ENCODE measurements around the gene NUFIP2.

DNA sequence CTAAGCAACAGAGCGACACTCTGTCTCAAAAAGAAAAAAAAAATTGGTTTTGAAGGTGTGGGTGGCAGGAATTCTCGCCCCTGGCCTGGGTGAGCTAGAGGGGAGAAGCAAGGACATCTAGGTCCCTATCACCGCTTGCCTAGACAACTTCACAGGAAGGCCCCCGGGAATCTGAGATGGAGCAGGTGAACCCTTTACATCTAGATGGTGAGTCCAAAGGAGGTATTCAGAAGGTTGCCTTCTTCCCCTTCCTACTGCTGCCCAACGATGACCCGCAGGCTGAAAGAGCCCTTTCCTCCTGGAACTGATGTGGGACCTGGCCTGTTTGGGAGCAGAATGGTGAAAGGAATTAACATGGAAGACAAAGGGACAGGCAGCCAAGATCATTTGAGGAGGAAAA lies 48.5 kb downstream of the NUFIP2 start:
- TF ChIP-seq, protein P1, sequence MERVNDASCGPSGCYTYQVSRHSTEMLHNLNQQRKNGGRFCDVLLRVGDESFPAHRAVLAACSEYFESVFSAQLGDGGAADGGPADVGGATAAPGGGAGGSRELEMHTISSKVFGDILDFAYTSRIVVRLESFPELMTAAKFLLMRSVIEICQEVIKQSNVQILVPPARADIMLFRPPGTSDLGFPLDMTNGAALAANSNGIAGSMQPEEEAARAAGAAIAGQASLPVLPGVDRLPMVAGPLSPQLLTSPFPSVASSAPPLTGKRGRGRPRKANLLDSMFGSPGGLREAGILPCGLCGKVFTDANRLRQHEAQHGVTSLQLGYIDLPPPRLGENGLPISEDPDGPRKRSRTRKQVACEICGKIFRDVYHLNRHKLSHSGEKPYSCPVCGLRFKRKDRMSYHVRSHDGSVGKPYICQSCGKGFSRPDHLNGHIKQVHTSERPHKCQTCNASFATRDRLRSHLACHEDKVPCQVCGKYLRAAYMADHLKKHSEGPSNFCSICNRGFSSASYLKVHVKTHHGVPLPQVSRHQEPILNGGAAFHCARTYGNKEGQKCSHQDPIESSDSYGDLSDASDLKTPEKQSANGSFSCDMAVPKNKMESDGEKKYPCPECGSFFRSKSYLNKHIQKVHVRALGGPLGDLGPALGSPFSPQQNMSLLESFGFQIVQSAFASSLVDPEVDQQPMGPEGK (CRISPR knock-in tag; IDR thresholded peaks at IDR 0.05; ENCODE audit: borderline replicate concordance): no peak
- TF ChIP-seq ZC3H10 (CRISPR knock-in tag; IDR thresholded peaks at IDR 0.05): no peak
- TF ChIP-seq CSRNP3 (CRISPR knock-in tag; IDR thresholded peaks at IDR 0.05): no peak
- no peak for TF ChIP-seq BACH2 (CRISPR knock-in tag; IDR thresholded peaks at IDR 0.05; ENCODE audit: borderline replicate concordance)
- TF ChIP-seq POU6F1 (CRISPR knock-in tag; IDR thresholded peaks at IDR 0.05; ENCODE audit: borderline replicate concordance, low read depth): no peak
- no peak for TF ChIP-seq RARB (CRISPR knock-in tag; IDR thresholded peaks at IDR 0.05)
- no peak for TF ChIP-seq CREB5 (CRISPR knock-in tag; IDR thresholded peaks at IDR 0.05; ENCODE audit: low read depth)
- no peak for TF ChIP-seq ISL1 (CRISPR knock-in tag; IDR thresholded peaks at IDR 0.05)
- TF ChIP-seq TCF4 (CRISPR knock-in tag; IDR thresholded peaks at IDR 0.05; ENCODE audit: borderline replicate concordance): no peak
- TF ChIP-seq ARNTL (CRISPR knock-in tag; IDR thresholded peaks at IDR 0.05; ENCODE audit: borderline replicate concordance, low read depth): no peak
- no peak for TF ChIP-seq ZNF70 (CRISPR knock-in tag; IDR thresholded peaks at IDR 0.05)
- TF ChIP-seq, protein P2, sequence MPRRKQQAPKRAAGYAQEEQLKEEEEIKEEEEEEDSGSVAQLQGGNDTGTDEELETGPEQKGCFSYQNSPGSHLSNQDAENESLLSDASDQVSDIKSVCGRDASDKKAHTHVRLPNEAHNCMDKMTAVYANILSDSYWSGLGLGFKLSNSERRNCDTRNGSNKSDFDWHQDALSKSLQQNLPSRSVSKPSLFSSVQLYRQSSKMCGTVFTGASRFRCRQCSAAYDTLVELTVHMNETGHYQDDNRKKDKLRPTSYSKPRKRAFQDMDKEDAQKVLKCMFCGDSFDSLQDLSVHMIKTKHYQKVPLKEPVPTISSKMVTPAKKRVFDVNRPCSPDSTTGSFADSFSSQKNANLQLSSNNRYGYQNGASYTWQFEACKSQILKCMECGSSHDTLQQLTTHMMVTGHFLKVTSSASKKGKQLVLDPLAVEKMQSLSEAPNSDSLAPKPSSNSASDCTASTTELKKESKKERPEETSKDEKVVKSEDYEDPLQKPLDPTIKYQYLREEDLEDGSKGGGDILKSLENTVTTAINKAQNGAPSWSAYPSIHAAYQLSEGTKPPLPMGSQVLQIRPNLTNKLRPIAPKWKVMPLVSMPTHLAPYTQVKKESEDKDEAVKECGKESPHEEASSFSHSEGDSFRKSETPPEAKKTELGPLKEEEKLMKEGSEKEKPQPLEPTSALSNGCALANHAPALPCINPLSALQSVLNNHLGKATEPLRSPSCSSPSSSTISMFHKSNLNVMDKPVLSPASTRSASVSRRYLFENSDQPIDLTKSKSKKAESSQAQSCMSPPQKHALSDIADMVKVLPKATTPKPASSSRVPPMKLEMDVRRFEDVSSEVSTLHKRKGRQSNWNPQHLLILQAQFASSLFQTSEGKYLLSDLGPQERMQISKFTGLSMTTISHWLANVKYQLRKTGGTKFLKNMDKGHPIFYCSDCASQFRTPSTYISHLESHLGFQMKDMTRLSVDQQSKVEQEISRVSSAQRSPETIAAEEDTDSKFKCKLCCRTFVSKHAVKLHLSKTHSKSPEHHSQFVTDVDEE (CRISPR knock-in tag; IDR thresholded peaks at IDR 0.05): no peak
- TF ChIP-seq PPARA (CRISPR knock-in tag; IDR thresholded peaks at IDR 0.05; ENCODE audit: borderline replicate concordance): no peak
- no peak for TF ChIP-seq SNAI2 (CRISPR knock-in tag; IDR thresholded peaks at IDR 0.05)

Data from SK-N-SH treated with all-trans-retinoic acid at 6 μM for 48 hours (cell line).